ENCODE data around the gene FBRSL1.

DNA sequence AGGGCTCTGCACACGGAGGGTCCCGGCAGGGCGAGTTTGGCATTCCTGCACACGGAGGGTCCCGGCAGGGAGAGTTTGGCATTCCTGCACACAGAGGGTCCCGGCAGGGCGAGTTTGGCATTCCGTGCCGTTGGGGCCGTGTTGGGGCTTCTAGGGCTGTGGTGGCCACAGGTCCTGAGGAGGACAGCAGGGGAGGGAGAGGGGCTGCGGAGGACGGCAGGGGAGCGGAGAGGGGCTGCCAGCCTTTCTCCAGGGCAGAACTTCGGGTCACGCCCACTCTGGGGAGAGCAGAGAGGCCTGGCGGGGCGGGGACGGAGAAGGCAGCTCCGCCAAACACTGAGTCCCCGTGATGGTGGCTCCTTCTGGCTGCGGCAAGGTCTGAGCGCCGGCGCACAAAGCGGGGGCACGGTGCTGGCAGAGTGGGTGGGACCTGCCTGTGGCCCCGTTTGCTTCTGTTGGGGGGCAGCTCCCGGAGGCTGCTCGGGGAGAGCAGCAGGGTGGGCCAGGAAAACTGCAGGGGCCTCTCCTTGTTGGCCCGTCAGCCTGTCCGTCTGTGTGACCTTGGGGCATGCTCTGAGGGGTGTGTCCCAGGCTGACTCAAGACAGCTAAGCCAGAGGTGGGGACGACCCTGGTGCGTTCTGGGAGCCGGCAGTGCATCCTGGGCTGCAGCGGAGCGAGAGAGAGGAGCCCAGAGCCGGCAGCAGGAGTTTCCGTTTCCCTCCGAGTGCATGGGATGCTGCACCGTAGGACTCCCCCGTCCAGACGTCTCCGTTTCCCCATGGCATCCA is 60.3 kb downstream of the FBRSL1 start:
- no peak for TF ChIP-seq CTCF (IDR thresholded peaks at IDR 0.05)
- no peak for TF ChIP-seq POLR2A (IDR thresholded peaks at IDR 0.05)
